DOHH2 (cell line): Measurements from ENCODE around the gene LEKR1.

Source experiments
- CTCF ChIP-seq: fragments of 200-600 bp; sonication (generic); IDR thresholded peaks from one replicate; pipeline ENCODE4 v1.5.1; 2014; ENCODE audit warnings: antibody characterized with exemption, mild to moderate bottlenecking, low read depth, low read length; ENCODE audit not compliant: poor library complexity, severe bottlenecking
- EZH2phosphoT487 ChIP-seq: fragments of 200-600 bp; sonication (generic); IDR thresholded peaks from 2 replicates; pipeline ENCODE4 v1.6.1; 2017; ENCODE audit warnings: borderline replicate concordance, mild to moderate bottlenecking, antibody characterized with exemption, low read length, moderate library complexity, mixed read lengths

- TF ChIP-seq CTCF (no peak), EZH2phosphoT487 (no peak)
Observed at GRCh38 chr3:157082305-157082982, 256.3 kb downstream of the LEKR1 start.
